IPS DF 19.7 (cell line): ENCODE data around the gene IFT81.
A peak's percentile ranks its signal among the peaks of the same experiment; 100 is the strongest.
"Not testable (repeated sequence)": the region's sequence is repeated elsewhere in the genome, so short reads cannot be mapped to it uniquely, and the experiment has no call there.

Source experiments
- DNase-seq: peaks from one replicate; pipeline ENCODE4 v3.0.0-alpha.2; 2013; ENCODE audit warnings: low read depth, low spot score

The IFT81 gene, protein sequence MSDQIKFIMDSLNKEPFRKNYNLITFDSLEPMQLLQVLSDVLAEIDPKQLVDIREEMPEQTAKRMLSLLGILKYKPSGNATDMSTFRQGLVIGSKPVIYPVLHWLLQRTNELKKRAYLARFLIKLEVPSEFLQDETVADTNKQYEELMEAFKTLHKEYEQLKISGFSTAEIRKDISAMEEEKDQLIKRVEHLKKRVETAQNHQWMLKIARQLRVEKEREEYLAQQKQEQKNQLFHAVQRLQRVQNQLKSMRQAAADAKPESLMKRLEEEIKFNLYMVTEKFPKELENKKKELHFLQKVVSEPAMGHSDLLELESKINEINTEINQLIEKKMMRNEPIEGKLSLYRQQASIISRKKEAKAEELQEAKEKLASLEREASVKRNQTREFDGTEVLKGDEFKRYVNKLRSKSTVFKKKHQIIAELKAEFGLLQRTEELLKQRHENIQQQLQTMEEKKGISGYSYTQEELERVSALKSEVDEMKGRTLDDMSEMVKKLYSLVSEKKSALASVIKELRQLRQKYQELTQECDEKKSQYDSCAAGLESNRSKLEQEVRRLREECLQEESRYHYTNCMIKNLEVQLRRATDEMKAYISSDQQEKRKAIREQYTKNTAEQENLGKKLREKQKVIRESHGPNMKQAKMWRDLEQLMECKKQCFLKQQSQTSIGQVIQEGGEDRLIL

GRCh38 chr12:110124269-110124995 lies at the start of gene IFT81:
Gene IFT81 (plus strand): TSS chr12:110124357. CDS start chr12:110127381, 3,024 bp downstream.
- no peak for DNase-seq

GRCh38 chr12:110075880-110076279 lies 48.3 kb upstream of the IFT81 start:
- DNase-seq = no peak

GRCh38 chr12:110077800-110078199 lies 46.4 kb upstream of the IFT81 start:
- DNase-seq = no peak

GRCh38 chr12:110079477-110080400 lies 44.4 kb upstream of the IFT81 start:
- DNase-seq = no peak

DNA sequence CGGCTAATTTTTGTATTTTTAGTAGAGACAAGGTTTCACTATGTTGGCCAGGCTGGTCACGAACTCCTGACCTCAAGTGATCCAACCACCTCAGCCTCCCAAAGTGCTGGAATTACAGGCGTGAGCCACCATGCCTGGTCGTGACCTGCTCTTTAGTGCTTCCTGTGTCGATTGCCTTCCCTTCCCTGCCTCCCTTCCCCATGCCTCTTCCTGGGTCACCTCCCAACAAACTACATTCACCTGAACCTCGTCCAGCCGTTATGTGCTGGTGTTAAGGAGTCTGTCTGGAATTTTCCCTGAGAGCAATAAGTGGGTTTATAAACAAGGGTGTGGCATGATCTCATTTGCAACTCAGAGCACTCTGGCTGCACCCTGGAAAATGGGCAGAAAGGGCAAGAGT lies 43.7 kb upstream of the IFT81 start:
- no peak for DNase-seq

DNA sequence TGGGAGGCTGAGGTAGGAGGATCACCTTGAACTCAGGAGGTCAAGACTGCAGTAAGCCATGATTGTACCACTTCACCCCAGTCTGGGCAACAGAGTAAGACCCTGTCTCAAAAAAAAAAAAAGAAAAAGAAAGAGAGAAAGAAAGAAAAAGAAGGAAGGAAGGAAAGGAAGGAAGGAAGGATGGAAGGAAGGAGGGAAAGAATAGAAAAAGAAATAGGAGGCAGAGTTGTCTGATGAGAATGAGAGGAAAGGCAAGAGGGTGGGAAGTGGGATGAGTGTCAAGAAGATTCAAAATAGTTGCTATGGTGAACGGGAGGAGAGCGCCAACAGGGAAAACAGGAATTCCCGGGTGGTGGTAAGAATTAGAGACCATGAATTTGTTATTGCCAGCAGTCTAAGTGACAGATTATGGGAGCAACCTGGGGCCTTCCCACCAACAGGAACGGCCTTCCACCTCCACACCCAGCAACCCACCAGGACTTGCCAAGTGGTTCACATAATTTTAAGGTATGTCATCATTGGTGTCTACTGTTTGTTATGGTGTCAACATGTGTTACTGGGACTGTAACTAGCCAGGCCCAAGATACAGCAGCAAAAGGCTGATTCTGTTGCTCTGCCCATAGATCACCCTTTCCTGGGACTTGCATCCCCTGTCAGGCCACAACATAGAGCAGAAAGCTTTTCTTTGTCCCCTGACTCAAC lies 39.7 kb upstream of the IFT81 start:
- no peak for DNase-seq

DNA sequence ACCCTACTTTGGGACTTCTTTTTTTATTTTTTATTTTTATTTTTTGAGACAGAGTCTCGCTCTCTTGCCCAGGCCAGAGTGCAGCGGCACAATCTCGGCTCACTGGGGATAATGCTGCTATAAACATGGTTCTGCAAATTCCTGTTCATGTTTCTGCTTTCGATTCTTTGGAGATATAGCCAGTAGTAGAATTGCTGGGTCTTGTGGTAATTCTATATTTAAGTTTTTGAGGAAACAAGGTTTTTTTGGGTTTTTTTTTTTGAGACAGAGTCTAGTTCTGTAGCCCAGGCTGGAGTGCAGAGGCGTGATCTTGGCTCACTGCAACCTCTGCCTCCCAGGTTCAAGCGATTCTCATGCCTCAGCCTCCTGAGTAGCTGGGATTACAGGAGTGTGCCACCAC lies 35.9 kb upstream of the IFT81 start:
- DNase-seq = not testable (repeated sequence)

GRCh38 chr12:110088936-110089335 lies 35.2 kb upstream of the IFT81 start:
- DNase-seq = no peak

- no peak for DNase-seq
These were observed 33.7 kb upstream of the IFT81 start for GRCh38 chr12:110090266-110091135.

DNA sequence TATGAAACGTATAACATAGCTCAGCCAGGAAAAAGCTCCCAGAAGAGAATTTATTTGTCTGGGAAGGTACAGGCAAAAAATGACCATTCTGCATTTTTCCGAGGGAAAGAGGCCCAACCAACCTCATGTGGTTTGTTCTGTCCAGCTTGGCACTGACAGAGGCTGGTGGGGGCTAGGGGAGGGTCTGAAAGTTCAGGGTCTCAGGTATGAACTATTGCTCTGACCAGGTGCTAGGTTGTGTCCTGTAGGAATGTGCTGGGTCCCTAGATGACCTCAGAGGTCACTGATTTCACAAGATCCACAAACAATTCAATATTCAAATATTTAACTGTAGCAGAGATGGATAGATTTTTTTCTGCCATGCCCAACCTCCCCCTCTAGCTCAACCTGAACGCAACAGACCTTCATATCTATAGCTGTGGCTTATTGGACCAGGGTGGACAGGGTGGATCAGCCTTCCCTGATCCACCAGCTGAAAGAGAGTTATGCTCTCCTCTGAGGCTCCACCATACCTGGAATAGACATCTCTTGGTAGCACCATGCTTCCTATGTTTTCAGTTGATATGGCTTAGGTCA lies 32.9 kb upstream of the IFT81 start:
- no peak for DNase-seq

DNA sequence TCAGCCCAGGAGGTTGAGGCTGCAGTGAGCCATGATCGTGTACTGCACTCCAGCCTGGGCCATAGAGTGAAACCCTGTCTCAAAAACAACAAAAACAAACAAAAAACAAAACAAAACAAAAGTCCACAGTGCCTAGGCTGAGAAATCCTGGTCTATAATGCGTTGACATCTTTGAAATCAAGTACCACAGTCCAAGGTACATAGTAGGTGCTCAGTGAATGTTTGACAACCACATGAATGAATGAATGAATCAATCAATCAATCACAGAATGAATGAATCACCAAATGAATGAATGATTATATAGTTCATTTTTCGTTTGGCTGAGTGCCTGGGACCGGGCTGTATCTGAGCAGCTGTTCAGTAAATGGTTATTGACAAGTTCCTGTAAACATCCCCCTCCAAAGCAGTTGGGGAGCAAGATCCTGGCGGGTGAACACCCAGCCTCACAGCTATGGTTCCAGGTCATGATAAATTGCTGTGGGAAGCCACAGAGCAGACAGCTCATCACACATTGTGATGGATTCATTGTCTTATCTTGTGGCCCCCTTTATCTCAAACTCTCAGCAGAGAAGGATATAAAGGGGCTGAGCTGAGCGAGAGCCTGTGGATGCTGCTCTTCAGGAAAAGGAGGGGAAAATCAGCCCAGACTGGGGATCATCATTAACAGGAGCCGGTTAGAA lies 30.4 kb upstream of the IFT81 start:
- DNase-seq = no peak

DNA sequence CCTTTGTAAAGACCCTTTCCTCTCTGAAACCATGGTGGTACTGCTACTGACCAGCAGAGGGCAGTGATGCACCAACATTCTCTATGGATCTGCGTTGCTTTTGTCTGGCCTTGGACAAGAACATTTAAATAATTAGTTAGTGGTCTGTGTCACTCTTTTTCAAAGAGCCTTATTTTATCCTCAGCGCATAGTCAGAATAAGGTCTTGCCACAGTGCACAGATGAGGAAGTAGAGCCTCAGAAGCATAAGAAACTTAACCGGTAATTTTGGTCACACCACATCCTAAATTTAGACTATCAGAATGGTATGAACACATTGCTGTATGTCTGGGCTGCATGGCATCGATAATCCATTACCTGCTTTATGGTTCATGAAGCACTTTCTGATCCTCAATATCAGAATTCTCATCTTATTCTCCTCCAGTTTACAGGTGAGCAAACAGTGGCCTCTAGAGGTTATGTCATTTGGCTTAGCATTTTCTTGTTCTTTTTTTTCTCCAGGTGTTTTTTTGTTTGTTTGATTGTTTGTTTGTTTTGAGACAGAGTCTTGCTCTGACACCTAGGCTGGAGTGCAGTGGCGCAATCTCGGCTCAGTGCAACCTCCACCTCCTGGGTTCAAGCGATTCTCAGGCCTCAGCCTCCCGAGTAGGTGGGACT lies 23.7 kb upstream of the IFT81 start:
- no peak for DNase-seq

GRCh38 chr12:110102255-110102654 lies 21.9 kb upstream of the IFT81 start:
- peak; percentile 91 for DNase-seq

- DNase-seq = no peak
These were observed 19.7 kb upstream of the IFT81 start for GRCh38 chr12:110104188-110105094.

GRCh38 chr12:110105159-110105558 lies 19.0 kb upstream of the IFT81 start:
- no peak for DNase-seq

- no peak for DNase-seq
These were observed 18.2 kb upstream of the IFT81 start for GRCh38 chr12:110105986-110106385.
